ENCODE data around the gene LSMEM2. TPM values are rescaled to one million over a fixed set of nuclear protein-coding genes. Genes with fewer than 3 reads are reported as not detected.

Gene LSMEM2
- total and polyA plus RNA-seq, 9 of the 15 experiments (the other 6 are each of a cell fraction or from before 2014, with no cell fraction given), result not detected

GRCh38 chr3:50316657-50317242, 37.9 kb downstream of the LSMEM2 start (continued):
- peak; percentile 95 for TF ChIP-seq JUND (IDR thresholded peaks at IDR 0.05; ENCODE audit: borderline replicate concordance, low read depth, low read length)
- peak; percentile 92; the same call in 2 of the 3 replicates for TF ChIP-seq JUND (tag; IDR thresholded peaks at IDR 0.05; ENCODE audit: borderline replicate concordance, low read depth, low read length)
- 0 out of 2 replicates have a peak, but pooled peaks have one; percentile 22 for TF ChIP-seq MYNN (IDR thresholded peaks at IDR 0.05)
- TF ChIP-seq MYNN (CRISPR knock-in tag; IDR thresholded peaks at IDR 0.05), result no peak
- TF ChIP-seq TFAP4 (CRISPR knock-in tag; IDR thresholded peaks at IDR 0.05; ENCODE audit: borderline replicate concordance), result peak; percentile 67; the same call in 1 of the 2 replicates
- no peak for TF ChIP-seq IRF9 (tag; IDR thresholded peaks at IDR 0.05)
- no peak for TF ChIP-seq TSHZ1 (CRISPR knock-in tag; IDR thresholded peaks at IDR 0.05)
- peak; percentile 78; the same call in 1 of the 2 replicates for TF ChIP-seq JUN (IDR thresholded peaks at IDR 0.05; ENCODE audit: borderline replicate concordance, low read depth, low read length)
- TF ChIP-seq JUN (CRISPR knock-in tag; IDR thresholded peaks at IDR 0.05; ENCODE audit: borderline replicate concordance), result no peak
- TF ChIP-seq NRF1 (conservative IDR thresholded peaks at IDR 0.05 in 1 of 2, IDR thresholded peaks at IDR 0.05 in 1 of 2), result peak; percentile 48 to 64
- peak; percentile 9; the same call in 1 of the 2 replicates for TF ChIP-seq CBFA2T3 (IDR thresholded peaks at IDR 0.05)
- TF ChIP-seq ZNF282 (CRISPR knock-in tag; IDR thresholded peaks at IDR 0.05), result no peak
- TF ChIP-seq CTBP1 (IDR thresholded peaks at IDR 0.05; ENCODE audit: borderline replicate concordance), result peak; percentile 38; the same call in 1 of the 2 replicates
- 0 out of 2 replicates have a peak, but pooled peaks have one; percentile 8 for TF ChIP-seq CEBPG (CRISPR knock-in tag; IDR thresholded peaks at IDR 0.05)
- no peak for TF ChIP-seq CEBPG (tag; conservative IDR thresholded peaks at IDR 0.05 in 1 of 2, IDR thresholded peaks at IDR 0.05 in 1 of 2)
